NB4 (cell line): ENCODE results near the gene C15orf62.

Source experiments
- CTCF ChIP-seq: IDR thresholded peaks from one replicate; pipeline ENCODE4 v1.5.1; 2012; ENCODE audit warnings: low read depth, low read length
- MAX ChIP-seq: IDR thresholded peaks from 2 replicates; pipeline ENCODE4 v1.6.1; 2011; ENCODE audit warnings: low read depth, low read length
- POLR2A ChIP-seq: IDR thresholded peaks from 2 replicates; pipeline ENCODE4 v1.6.1; 2011; ENCODE audit warnings: mild to moderate bottlenecking; ENCODE audit not compliant: insufficient read length; ENCODE audit errors: extremely low read depth

GRCh38 chr15:40807888-40808461 is 38.2 kb downstream of the C15orf62 start:
- TF ChIP-seq CTCF: no peak
- TF ChIP-seq POLR2A: no peak
- TF ChIP-seq MAX: no peak
